ENCODE results near the gene KLF16. TPM values are rescaled to one million over a fixed set of nuclear protein-coding genes. Genes with fewer than 3 reads are reported as not detected.
"Not testable (repeated sequence)": the region's sequence is repeated elsewhere in the genome, so short reads cannot be mapped to it uniquely, and the experiment has no call there.

Gene KLF16
- total RNA-seq, 1 experiment from 2014 or later, result 5.1 TPM

GRCh38 chr19:1879982-1880381 lies 16.6 kb upstream of the KLF16 start:
- H3K9me3 ChIP-seq (replicated peaks); H3K4me3 ChIP-seq; H3K36me3 ChIP-seq; H3K27ac ChIP-seq; DNase-seq; H3K4me1 ChIP-seq; H3K27me3 ChIP-seq: not testable (repeated sequence)

- H3K36me3 ChIP-seq; H3K4me3 ChIP-seq; H3K27ac ChIP-seq; H3K9me3 ChIP-seq (replicated peaks); DNase-seq; H3K4me1 ChIP-seq; H3K27me3 ChIP-seq: not testable (repeated sequence)
Observed at GRCh38 chr19:1878583-1878982, 15.2 kb upstream of the KLF16 start.

GRCh38 chr19:1877280-1877660 lies 13.9 kb upstream of the KLF16 start:
- not testable (repeated sequence) for DNase-seq; H3K4me1 ChIP-seq; H3K4me3 ChIP-seq; H3K27ac ChIP-seq; H3K27me3 ChIP-seq; H3K9me3 ChIP-seq (replicated peaks); H3K36me3 ChIP-seq

- H3K36me3 ChIP-seq; H3K9me3 ChIP-seq (replicated peaks); DNase-seq; H3K27me3 ChIP-seq; H3K4me1 ChIP-seq: not testable (repeated sequence)
- Histone ChIP-seq H3K27ac (peak overlapping the region; percentile 63), H3K4me3 (peak overlapping the region; percentile 94)
Observed at GRCh38 chr19:1876496-1877279, 13.3 kb upstream of the KLF16 start.

- Histone ChIP-seq H3K27ac (peak overlapping the region; percentile 63), H3K27me3 (no peaks in the 10 kb centered on the region), H3K4me1 (peaks cover 3% of the 10 kb centered on the region; the same call in 1 of the 2 replicates), H3K36me3 (peaks cover 4% of the 10 kb centered on the region; the same call in 1 of the 2 replicates), H3K9me3 (replicated peaks) (no peaks in the 10 kb centered on the region), H3K4me3 (peak overlapping the region; percentile 94)
- DNase-seq, result peak; percentile 86 to 89
Observed at GRCh38 chr19:1875646-1876495, 12.5 kb upstream of the KLF16 start.

GRCh38 chr19:1875265-1875645 lies 11.9 kb upstream of the KLF16 start:
- H3K4me1 ChIP-seq; H3K36me3 ChIP-seq; H3K27me3 ChIP-seq; DNase-seq; H3K9me3 ChIP-seq (replicated peaks); H3K27ac ChIP-seq: not testable (repeated sequence)
- H3K4me3 ChIP-seq, result peak overlapping the region; percentile 94

- Histone ChIP-seq H3K27ac (no peak overlapping the region), H3K4me3 (peak overlapping the region; percentile 94), H3K4me1 (peaks cover 3% of the 10 kb centered on the region; the same call in 1 of the 2 replicates), H3K27me3 (no peaks in the 10 kb centered on the region), H3K36me3 (peaks cover 4% of the 10 kb centered on the region; the same call in 1 of the 2 replicates), H3K9me3 (replicated peaks) (no peaks in the 10 kb centered on the region)
- DNase-seq, result no peak
Observed at GRCh38 chr19:1874554-1875185, 11.3 kb upstream of the KLF16 start.

GRCh38 chr19:1873524-1874473 lies 10.4 kb upstream of the KLF16 start:
- Histone ChIP-seq H3K4me1 (peaks cover 3% of the 10 kb centered on the region; the same call in 1 of the 2 replicates), H3K36me3 (peaks cover 4% of the 10 kb centered on the region; the same call in 1 of the 2 replicates), H3K27ac (no peak overlapping the region), H3K27me3 (no peaks in the 10 kb centered on the region), H3K4me3 (peak overlapping the region; percentile 94), H3K9me3 (replicated peaks) (no peaks in the 10 kb centered on the region)
- DNase-seq, result no peak

GRCh38 chr19:1872807-1873523 lies 9.6 kb upstream of the KLF16 start:
- H3K27me3 ChIP-seq, result no peaks in the 10 kb centered on the region
- H3K4me1 ChIP-seq, result peaks cover 3% of the 10 kb centered on the region; the same call in 1 of the 2 replicates
- no peak for DNase-seq
- H3K4me3 ChIP-seq, result no peak overlapping the region
- H3K36me3 ChIP-seq, result peaks cover 4% of the 10 kb centered on the region; the same call in 1 of the 2 replicates
- H3K9me3 ChIP-seq (replicated peaks), result no peaks in the 10 kb centered on the region
- no peak overlapping the region for H3K27ac ChIP-seq

GRCh38 chr19:1871630-1872029 lies 8.3 kb upstream of the KLF16 start:
- no peak for DNase-seq
- Histone ChIP-seq H3K4me3 (no peak overlapping the region), H3K4me1 (peaks cover 3% of the 10 kb centered on the region; the same call in 1 of the 2 replicates), H3K27ac (no peak overlapping the region), H3K36me3 (peaks cover 4% of the 10 kb centered on the region; the same call in 1 of the 2 replicates), H3K27me3 (no peaks in the 10 kb centered on the region), H3K9me3 (replicated peaks) (no peaks in the 10 kb centered on the region)

- no peaks in the 10 kb centered on the region for H3K9me3 ChIP-seq (replicated peaks)
Observed at GRCh38 chr19:1871140-1871597, 7.8 kb upstream of the KLF16 start.

GRCh38 chr19:1868971-1869370 lies 5.6 kb upstream of the KLF16 start:
- H3K4me1 ChIP-seq, result peaks cover 1% of the 10 kb centered on the region; the same call in 1 of the 2 replicates
- H3K27me3 ChIP-seq, result no peaks in the 10 kb centered on the region
- no peak overlapping the region for H3K4me3 ChIP-seq
- H3K27ac ChIP-seq, result no peak overlapping the region
- peak in 1 of 2 experiments; percentile 55 for DNase-seq
- no peaks in the 10 kb centered on the region for H3K9me3 ChIP-seq (replicated peaks)
- H3K36me3 ChIP-seq, result peaks cover 4% of the 10 kb centered on the region; the same call in 1 of the 2 replicates

More at GRCh38 chr19:1871140-1871597, 7.8 kb upstream of the KLF16 start:
- no peak overlapping the region for H3K27ac ChIP-seq
- H3K36me3 ChIP-seq, result peaks cover 4% of the 10 kb centered on the region; the same call in 1 of the 2 replicates
- no peaks in the 10 kb centered on the region for H3K27me3 ChIP-seq
- H3K4me1 ChIP-seq, result peaks cover 3% of the 10 kb centered on the region; the same call in 1 of the 2 replicates
- no peak overlapping the region for H3K4me3 ChIP-seq
- DNase-seq, result no peak

GRCh38 chr19:1867349-1867724 lies 4.0 kb upstream of the KLF16 start:
- H3K9me3 ChIP-seq (replicated peaks), result no peaks in the 10 kb centered on the region
- H3K4me3 ChIP-seq, result no peak overlapping the region
- DNase-seq, result no peak
- no peaks in the 10 kb centered on the region for H3K36me3 ChIP-seq
- H3K27me3 ChIP-seq, result no peaks in the 10 kb centered on the region
- H3K4me1 ChIP-seq, result no peaks in the 10 kb centered on the region; the same call in 1 of the 2 replicates
- H3K27ac ChIP-seq, result no peak overlapping the region

All from SJCRH30 (cell line).